Peyer's patch (tissue), 4 donors: ENCODE results near the gene MED16.

Experiments
- CTCF ChIP-seq, 6 experiments: fragments of 450-650 bp in 4 of 6; fragments of 200-600 bp in 2 of 6; sonication (generic) in 1 of 6; IDR thresholded peaks; one replicate each; pipeline ENCODE4 v1.5.1; 2017 to 2019; ENCODE audit warnings: antibody characterized with exemption in 6 of 6, mild to moderate bottlenecking in 3 of 6, moderate library complexity in 1 of 6
- POLR2A ChIP-seq, 2 donors: fragments of 450-650 bp; IDR thresholded peaks; one replicate each; pipeline ENCODE4 v1.5.1; 2017; ENCODE audit warnings: antibody characterized with exemption in 2 of 2, mild to moderate bottlenecking in 2 of 2, moderate library complexity in 2 of 2

GRCh38 chr19:829129-829758 lies 63.7 kb downstream of the MED16 start:
- TF ChIP-seq CTCF (IDR thresholded peaks at IDR 0.05) (no peak), POLR2A (IDR thresholded peaks at IDR 0.05) (no peak)
